ENCODE results near the gene POLR2J. TPM values are rescaled to one million over a fixed set of nuclear protein-coding genes. Genes with fewer than 3 reads are reported as not detected.
"Not testable (repeated sequence)": the region's sequence is repeated elsewhere in the genome, so short reads cannot be mapped to it uniquely, and the experiment has no call there.

The POLR2J gene
- total RNA-seq, 4 donors from 2014 or later: 6.7 to 24.1 (median 19.9) TPM

DNA sequence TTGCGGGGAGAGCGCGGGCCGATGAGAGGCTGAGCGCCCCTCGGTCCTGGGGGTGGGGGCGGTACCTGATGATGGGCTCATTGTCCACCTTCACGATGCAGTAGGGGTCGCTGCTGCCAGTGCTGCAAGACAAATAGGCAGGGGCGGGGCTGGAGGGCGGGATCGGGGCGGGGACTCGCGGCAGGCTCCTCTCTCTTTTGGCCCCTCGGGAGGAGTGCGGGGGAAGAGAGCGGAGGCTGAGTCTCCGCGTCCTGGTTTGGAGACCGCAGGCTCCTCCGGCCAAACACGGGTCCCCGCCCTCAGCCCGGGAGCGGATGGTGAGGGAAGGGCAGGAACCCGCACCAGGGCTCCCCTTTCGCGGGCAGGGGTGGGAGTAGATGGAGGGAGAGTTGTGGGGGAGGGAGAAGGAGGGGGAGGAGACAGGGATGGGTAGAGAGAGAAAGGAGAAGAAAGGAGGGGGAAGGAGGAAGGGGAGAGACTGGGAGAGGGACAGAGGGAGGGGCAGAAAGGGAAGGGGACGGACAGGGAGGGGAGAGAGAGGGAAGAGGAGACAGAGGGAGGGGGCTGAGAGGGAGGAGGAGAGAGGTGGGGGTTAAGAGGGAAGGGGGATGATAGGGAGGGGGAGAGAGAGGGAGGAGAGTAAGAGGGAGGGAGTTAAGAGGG, 33.3 kb upstream of the POLR2J start:
- not testable (repeated sequence) for H3K4me1 ChIP-seq, H3K36me3 ChIP-seq, H3K27ac ChIP-seq, H3K27me3 ChIP-seq, H3K9me3 ChIP-seq, H3K4me3 ChIP-seq
- no CpG with 5 or more reads among the region's 30 CpGs for WGBS, 2 donors (ENCODE audit: low coverage in 1 of 2)
- ATAC-seq: peak; percentile 74

DNA sequence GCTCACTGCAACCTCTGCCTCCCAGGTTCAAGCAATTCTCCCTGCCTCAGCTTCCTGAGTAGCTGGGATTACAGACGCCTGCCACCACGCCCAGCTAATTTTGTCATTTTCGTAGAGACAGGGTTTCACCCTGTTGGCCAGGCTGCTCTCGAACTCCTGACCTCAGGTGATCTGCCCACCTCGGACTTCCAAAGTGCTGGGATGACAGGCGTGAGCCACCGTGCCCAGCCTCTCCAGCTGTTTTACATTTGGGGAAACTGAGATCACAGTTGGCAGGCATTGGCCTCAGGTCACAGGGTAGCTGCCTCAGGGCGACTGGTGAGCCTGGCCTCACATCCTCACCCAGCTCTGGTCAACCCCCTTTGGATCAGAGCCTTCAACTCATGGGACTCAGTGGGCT, 31.9 kb upstream of the POLR2J start:
- no CpG with 5 or more reads among the region's 8 CpGs for WGBS, 2 donors (ENCODE audit: low coverage in 1 of 2)
- H3K27ac ChIP-seq, H3K4me3 ChIP-seq, H3K9me3 ChIP-seq, H3K4me1 ChIP-seq, H3K36me3 ChIP-seq, ATAC-seq, H3K27me3 ChIP-seq: not testable (repeated sequence)

DNA sequence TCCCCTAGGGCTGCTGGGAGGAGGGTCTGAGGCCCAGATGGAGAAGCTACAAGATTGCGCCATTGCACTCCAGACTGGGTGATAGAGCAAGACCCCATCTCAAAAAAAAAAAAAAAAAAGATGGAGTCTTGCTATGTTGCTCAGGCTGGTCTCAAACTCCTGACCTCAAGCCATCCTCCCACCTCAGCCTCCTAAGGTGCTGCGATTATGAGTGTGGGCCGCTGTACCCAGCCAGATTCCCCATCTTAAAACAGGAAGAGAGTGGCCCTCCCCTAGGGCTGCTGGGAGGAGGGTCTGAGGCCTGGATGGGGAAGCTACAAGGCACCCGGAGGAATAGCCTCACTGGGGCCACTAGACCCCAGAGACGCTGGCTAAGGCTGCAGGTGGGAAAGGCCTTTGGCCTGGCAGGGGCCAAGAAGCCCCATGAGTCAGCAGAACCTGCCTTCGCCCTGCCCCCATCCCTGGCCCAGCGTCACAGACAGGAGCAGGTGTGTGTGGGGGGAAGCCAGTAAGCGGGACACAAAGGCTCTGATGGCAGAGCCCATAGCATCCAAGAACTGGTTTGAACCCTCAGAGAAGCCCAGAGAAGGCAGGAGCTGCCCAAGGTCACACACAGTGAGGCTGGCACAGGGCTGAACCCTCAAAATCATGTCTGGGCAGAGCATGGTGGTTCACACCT, 28.8 kb upstream of the POLR2J start:
- H3K9me3 ChIP-seq, H3K27me3 ChIP-seq, H3K4me1 ChIP-seq, H3K4me3 ChIP-seq, H3K27ac ChIP-seq, H3K36me3 ChIP-seq, ATAC-seq: not testable (repeated sequence)
- WGBS, 2 donors (ENCODE audit: low coverage in 1 of 2): no CpG with 5 or more reads among the region's 8 CpGs

DNA sequence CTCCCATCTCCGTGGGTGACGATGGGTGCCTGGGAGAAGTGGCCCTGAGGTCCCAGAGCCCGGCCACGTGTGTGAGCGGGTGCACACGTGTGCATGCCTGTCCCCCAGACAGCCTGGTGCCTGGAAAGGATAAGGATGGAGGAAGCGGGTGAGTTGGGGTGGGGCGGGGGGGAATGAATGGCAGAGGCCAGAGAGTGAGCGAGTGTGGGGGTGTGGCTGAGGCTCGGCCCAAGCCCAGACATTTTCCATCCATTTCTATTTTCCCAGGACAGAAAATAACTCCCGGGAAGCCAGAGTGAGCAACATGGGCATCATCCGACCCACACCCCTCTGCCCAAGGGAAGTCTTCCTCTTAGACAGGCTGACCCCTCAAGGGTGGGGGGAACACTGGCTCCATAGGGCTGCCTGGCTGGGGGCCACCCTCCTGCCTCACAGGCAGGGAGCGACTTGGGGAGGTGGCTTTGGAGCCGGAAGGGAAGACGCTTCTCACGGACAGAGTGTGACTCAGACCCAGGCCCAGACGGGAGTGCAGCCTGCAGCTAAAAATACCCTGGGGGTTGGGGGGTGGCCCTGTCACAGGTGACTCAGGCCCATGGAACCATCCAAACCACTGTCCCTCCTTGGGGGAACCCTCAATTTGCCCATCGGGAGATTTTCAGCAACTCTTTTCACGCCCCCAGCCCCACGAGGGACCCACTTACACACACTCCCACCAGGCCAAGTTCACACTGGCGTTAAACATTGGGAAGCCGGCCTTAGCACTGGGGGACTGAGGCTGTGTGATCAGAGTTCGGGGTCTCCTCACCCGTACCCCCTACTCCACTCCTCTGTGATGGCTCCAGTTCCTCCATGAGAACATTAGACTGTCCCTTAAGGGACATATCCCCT, 26.8 kb upstream of the POLR2J start:
- not testable (repeated sequence) for ATAC-seq, H3K27me3 ChIP-seq, H3K27ac ChIP-seq, H3K4me3 ChIP-seq, H3K4me1 ChIP-seq, H3K36me3 ChIP-seq, H3K9me3 ChIP-seq
- no CpG with 5 or more reads among the region's 24 CpGs for WGBS, 2 donors (ENCODE audit: low coverage in 1 of 2)

DNA sequence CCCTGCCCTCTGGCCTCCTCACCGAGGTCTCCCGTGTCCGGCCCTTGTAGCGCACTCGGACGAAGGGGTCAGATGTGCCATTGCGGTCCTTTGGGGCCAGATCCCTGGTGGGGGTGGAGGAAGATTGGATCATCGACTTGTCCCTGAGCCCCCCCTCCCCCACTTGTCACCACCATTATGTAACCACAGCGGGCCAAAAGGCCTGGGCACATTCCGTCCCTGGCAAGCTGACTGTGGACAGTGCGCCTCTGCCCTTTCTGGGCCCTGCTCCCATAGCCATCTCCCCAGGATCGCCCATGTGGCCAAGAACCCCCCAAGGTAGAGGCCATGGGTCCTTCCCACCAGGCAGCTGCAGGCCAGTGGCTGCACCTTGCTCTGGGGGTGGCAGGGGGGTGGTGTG, 24.4 kb upstream of the POLR2J start:
- H3K4me3 ChIP-seq, H3K27ac ChIP-seq, H3K4me1 ChIP-seq, H3K27me3 ChIP-seq, H3K9me3 ChIP-seq, H3K36me3 ChIP-seq, ATAC-seq: not testable (repeated sequence)
- WGBS, 2 donors (ENCODE audit: low coverage in 1 of 2): no CpG with 5 or more reads among the region's 12 CpGs

DNA sequence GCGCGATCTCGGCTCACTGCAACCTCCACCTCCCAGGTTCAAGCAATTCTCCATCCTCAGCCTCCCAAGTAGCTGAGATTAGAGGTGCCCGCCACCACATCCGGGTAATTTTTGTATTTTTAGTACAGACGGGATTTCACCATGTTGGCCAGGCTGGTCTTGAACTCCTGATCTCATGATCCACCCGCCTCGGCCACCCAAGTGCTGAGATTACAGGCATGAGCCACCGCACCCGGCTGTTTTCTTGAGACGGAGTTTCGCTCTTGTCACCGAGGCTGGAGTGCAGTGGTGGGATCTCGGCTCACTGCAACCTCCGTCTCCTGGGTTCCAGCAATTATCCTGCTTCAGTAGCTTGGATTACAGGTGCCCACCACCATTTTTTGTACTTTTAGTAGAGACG, 19.6 kb upstream of the POLR2J start:
- not testable (repeated sequence) for H3K4me3 ChIP-seq, H3K4me1 ChIP-seq, H3K27ac ChIP-seq, ATAC-seq, H3K9me3 ChIP-seq, H3K27me3 ChIP-seq, H3K36me3 ChIP-seq
- no CpG with 5 or more reads among the region's 16 CpGs for WGBS, 2 donors (ENCODE audit: low coverage in 1 of 2)

DNA sequence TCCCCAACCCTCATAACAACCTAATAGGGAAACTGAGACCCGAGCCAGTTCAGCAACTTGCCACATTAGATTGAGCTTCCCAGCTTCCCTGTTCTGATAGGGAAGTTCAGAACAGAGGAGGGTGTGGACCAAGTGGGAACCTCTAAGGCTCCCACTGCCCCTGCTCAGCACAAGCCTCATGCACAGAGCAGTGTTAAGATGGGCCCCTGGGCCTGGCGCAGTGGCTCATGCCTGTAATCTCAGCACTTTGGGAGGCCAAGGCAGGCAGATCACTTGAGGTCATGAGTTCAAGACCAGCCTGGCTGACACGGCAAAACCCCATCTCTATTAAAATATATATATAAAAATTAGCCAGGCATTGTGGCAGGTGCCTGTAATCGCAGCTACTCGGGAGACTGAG, 18.6 kb upstream of the POLR2J start:
- not testable (repeated sequence) for H3K27me3 ChIP-seq, H3K4me1 ChIP-seq, H3K27ac ChIP-seq, ATAC-seq, H3K9me3 ChIP-seq, H3K4me3 ChIP-seq, H3K36me3 ChIP-seq
- WGBS, 2 donors (ENCODE audit: low coverage in 1 of 2): no CpG with 5 or more reads among the region's 5 CpGs

DNA sequence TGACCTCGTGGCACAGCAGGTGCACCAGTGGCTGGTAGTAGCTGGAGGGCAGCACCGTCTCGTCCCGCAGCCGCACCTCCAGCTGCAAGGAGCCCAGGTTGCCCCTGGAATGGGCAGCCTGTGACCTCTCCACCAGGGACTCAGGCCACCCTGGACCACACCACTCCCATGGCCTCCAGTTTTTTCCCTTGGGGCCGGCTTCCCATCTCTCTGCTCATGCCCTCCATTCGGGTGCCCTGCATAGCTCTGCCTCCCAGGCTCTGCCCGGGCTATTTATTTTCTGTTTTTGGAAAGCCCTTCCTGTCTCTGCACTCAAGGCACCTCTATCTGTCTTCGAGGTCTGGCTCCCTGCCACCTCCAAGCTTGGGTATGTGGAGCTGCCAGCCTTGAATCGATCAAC, 18.1 kb upstream of the POLR2J start:
- H3K36me3 ChIP-seq, H3K9me3 ChIP-seq, H3K4me1 ChIP-seq, H3K27me3 ChIP-seq, H3K27ac ChIP-seq, H3K4me3 ChIP-seq, ATAC-seq: not testable (repeated sequence)
- no CpG with 5 or more reads among the region's 10 CpGs for whole genome bisulfite sequencing, 2 donors (ENCODE audit: low coverage in 1 of 2)

DNA sequence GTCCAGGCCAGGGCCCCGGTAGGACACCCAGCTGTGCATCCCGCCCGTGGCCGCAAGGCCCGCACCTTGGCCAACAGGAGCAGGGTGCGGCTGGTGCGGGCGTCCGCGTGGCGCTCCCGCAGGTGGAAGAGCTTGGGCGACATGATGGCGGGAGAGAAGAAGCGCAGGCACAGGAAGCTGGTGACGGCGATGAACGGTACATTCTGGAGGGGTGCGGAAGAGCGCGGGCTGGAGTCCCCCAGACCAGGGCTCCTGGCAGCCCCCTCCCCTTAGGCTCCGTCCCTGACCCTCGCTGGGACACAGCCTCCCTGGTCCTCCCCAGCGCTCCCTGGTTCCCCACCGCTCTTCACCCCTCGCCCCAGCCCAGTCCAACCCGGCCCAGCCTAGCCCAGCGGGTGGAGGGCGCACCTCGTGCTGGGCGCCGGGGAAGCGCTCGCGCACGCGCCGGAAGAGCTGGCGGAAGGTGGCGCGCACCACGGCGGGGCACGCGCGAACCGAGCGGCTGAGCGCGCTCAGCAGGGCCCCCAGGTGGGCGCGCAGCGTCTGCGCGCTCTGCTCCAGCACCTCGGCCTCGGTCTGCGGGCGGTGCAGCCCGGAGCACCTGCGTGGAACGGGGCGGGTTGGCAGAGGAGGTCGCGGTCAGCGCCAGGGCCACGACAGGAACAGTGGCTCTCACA, 15.9 kb upstream of the POLR2J start:
- not testable (repeated sequence) for H3K4me1 ChIP-seq, H3K36me3 ChIP-seq, H3K27me3 ChIP-seq, H3K27ac ChIP-seq, H3K9me3 ChIP-seq, H3K4me3 ChIP-seq
- ATAC-seq: peak; percentile 24
- no CpG with 5 or more reads among the region's 67 CpGs for WGBS, 2 donors (ENCODE audit: low coverage in 1 of 2)

DNA sequence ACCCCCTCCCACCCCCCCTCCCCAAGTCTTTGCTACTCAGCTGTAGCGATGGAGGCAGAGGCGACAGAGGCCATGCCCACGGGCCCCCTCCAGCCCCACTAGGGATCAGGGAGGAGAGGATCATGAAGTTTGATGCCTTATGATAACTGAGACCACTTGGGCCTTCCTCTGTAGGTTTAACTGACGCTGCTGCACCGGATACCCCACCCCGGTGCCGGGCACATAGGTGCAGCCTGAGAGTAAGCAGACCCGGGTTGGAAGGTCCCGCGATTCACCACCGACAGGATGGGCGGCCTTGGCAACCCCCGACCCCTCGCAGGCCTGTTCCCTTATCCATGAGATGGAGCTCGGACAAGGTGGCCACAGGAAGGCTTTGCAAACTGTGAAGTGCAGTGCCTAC, 15.3 kb upstream of the POLR2J start:
- WGBS, 2 donors (ENCODE audit: low coverage in 1 of 2): no CpG with 5 or more reads among the region's 15 CpGs
- H3K27me3 ChIP-seq, H3K4me1 ChIP-seq, H3K36me3 ChIP-seq, H3K27ac ChIP-seq, H3K9me3 ChIP-seq, ATAC-seq: not testable (repeated sequence)
- peak overlapping the region in 1 of 2 donors; percentile 32 for H3K4me3 ChIP-seq

DNA sequence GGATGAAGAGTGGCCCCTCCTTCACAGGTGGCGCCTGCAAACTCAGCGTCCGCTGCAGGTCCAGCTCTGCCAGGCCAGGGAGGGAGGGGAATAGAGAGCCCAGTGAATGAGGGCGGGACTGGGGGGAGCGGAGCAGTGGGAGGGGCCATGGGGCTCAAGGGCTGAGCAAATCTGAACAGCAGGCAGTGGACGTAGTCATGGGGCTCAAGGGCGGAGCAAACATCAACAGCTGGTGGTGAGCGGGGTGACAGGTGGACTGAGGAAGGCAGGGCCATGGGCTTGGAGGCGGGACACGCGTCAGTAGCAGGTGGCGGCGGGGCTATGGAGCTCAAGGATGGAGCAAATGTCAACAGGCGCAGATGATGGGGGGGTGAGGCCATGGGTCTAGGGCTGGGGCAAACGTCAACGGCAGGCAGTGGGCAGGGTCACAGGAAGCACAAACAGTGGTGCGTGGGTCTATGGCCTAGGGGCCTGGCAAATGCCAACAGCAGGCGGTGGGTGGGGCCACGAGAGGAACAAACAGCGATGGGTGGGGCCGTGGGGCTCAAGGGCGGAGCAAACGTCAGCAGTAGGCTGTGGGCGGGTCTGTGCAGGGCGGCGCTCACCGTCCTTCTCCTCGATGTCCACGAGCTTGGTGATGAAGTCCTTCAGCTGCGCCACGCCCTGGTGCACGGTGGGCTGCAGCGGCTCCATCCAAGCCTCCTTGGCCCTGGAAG, 14.7 kb upstream of the POLR2J start:
- H3K9me3 ChIP-seq, H3K36me3 ChIP-seq, H3K4me3 ChIP-seq, H3K27ac ChIP-seq, H3K27me3 ChIP-seq, H3K4me1 ChIP-seq: not testable (repeated sequence)
- no CpG with 5 or more reads among the region's 33 CpGs for WGBS, 2 donors (ENCODE audit: low coverage in 1 of 2)
- peak; percentile 90 for ATAC-seq

DNA sequence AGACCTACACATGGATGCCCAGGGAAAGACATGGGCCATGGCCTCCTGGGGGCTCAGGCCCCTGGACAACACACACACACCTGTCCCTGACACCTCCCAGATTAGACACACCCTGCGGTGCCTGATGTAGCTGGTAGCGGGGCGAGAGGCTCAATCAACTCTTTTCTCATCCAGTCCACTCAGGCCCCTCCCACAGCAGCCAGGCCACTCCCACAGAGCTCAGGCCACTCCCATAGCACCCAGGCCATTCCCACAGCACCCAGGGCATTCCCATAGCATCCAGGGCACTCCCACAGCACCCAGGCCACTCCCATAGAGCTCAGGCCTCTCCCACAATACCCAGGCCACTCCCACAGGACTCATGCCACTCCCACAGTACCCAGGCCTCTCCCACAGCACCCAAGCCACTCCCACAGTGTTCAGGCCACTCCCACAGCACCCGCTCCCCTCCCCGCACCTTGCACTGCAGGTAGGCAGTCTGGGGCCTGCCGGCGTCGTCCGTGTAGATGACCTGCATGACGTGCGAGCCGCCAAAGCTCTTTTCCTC, 11.9 kb upstream of the POLR2J start:
- WGBS, 2 donors (ENCODE audit: low coverage in 1 of 2): no CpG with 5 or more reads among the region's 12 CpGs
- H3K4me1 ChIP-seq, H3K9me3 ChIP-seq, H3K27me3 ChIP-seq, H3K36me3 ChIP-seq, H3K27ac ChIP-seq, H3K4me3 ChIP-seq: not testable (repeated sequence)
- peak; percentile 28 for ATAC-seq

Data from gastroesophageal sphincter (tissue), 4 donors.